GM21381 (cell line): ENCODE measurements around the gene LRRC7.

Experiments
- ATAC-seq: cut with Tn5 transposase; IDR thresholded peaks from one replicate; pipeline ENCODE4 v1.9.1; 2021; ENCODE audit warnings: mild to moderate bottlenecking, moderate library complexity; ENCODE audit not compliant: unreplicated experiment

LRRC7 gene

DNA sequence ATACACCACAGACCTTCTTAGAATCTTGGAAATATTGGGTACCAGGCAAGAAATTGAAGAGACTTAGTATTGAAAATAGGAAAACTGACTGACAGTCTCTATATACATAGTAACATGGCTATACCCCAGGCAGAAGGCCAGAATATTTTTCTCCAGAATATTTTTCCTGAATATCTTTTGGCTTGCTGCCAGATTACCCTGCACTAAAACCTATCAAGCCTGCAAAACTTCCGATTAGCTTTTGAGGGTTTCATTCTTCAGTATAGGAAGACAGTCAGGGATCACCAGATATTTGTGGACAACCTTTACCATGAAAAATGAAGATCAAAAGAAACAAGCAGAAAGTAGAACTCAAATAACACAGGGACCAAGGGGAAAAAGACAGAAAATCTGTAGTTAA lies 187.9 kb downstream of the LRRC7 start:
- ATAC-seq, result no peak

DNA sequence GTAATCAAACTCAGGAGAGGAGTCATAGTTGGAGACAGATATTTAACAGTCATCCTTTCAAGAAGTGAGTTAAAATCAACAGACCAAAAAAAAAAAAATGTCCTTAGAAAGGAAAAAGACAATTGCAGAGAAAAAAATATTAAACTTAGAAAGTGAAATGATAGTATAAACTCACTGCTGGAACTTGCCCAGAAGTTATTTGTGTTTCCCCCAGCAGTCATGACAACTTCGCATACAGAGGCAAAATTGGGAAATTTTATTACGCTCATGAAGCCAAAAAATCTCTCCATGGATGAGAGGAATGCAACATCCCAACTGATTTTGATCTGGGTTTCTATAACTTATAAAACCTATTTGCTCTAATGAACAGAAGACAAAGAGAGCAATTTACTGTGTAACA lies 198.2 kb downstream of the LRRC7 start:
- no peak for ATAC-seq

DNA sequence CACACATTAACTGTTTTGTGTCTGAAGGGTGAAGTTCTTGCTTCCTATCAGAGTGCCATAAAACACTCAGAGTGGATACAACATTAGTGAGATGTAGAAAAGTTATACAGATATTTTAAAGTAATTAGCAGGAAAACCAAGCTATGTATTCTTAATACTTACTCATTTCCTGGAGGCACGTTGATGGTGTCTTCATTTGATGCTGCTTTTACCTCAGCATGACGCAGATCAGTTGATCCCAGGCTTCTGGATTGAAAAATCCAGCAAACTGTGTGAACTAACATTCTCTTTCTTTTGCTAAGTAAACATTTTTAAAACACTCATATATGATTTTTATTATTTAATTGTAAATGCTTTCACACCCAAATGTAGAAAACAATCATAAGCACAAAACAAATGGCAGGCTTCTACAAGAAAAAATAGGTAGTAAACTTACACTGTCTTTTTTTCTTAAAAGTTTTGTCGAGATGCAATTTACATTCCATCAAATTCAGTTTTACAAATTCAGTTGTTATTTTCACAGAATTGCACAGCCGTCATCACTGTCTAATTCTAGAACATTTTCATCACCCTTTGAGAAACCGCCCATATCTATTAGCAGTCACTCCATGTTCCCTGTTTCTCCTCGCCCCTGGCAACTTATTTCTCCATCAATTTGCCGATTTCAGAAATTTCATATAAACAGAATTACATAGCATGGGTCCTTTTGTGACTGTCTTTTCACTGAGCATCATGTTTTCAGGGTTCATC lies 198.9 kb downstream of the LRRC7 start:
- ATAC-seq, result no peak

DNA sequence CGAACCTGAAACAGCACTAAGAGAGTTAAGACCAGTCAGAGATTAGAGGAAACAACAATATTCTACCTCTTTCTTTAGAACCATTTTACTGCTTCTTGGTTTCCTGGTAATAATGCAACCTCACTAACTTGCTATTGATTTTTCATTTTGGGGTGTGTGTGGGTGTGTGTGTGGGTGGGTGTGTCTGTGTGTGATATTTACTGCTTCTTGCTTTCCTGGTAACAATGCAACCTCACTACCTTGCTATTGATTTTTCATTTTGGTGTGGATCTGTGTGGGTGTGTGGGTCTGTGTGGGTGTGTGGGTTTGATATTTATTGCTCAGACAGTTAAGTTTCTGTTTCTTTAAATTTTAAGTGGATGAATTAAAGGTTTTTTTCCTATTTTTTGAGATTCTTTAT lies 208.8 kb downstream of the LRRC7 start:
- ATAC-seq, result no peak

- no peak for ATAC-seq
Measured at GRCh38 chr1:69777423-69777822, 209.7 kb downstream of the LRRC7 start.

- ATAC-seq, result no peak
Measured at GRCh38 chr1:69777971-69778370, 210.2 kb downstream of the LRRC7 start.

DNA sequence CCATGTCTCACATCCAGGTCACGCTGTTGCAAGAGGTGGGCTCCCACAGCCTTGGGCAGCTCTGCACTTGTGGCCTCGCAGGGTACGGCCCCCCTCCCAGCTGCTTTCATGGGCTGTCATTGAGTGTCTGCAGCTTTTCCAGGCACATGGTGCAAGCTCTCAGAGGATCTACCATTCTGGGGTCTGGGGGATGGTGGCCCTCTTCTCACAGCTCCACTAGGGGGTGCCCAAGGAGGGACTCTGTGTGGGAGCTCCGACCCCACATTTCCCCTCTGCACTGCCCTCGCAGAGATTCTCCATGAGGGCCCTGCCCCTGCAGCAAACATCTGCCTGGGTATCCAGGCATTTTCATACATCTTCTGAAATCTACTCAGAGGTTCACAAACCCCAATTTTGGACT lies 219.4 kb downstream of the LRRC7 start:
- no peak for ATAC-seq

DNA sequence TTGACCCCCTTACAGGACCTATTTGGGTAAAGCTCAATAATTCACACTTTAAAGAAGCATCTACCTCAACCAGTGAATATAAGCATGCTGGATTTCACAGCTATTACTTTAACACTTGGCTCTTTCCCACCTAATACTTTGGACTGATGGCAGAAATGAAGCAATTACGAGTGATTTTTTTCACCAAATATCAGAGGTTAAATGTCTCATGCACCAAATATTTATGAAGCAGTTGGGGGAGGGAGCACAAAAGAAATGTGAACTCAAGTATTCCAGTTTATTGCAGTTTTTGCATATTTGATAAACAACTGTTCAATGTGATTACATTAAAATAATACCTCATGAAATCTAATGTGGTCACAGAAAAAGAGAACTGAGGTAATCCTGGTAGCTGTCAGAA lies 223.6 kb downstream of the LRRC7 start:
- no peak for ATAC-seq

- no peak for ATAC-seq
Measured at GRCh38 chr1:69794831-69795230, 227.1 kb downstream of the LRRC7 start.

- ATAC-seq, result no peak
Measured at GRCh38 chr1:69814926-69815325, 247.2 kb downstream of the LRRC7 start.

- ATAC-seq, result no peak
Measured at GRCh38 chr1:69824932-69825331, 257.2 kb downstream of the LRRC7 start.

GRCh38 chr1:69827732-69828131 lies 260.0 kb downstream of the LRRC7 start:
- ATAC-seq, result no peak

GRCh38 chr1:69833536-69833935 lies 265.8 kb downstream of the LRRC7 start:
- ATAC-seq, result no peak

- no peak for ATAC-seq
Measured at GRCh38 chr1:69834336-69834735, 266.6 kb downstream of the LRRC7 start.

GRCh38 chr1:69835955-69836354 lies 268.2 kb downstream of the LRRC7 start:
- no peak for ATAC-seq

- ATAC-seq, result no peak
Measured at GRCh38 chr1:69836971-69837636, 269.4 kb downstream of the LRRC7 start.

GRCh38 chr1:69842326-69842725 lies 274.6 kb downstream of the LRRC7 start:
- no peak for ATAC-seq

GRCh38 chr1:69845655-69846054 lies 277.9 kb downstream of the LRRC7 start:
- ATAC-seq, result no peak

GRCh38 chr1:69846267-69846666 lies 278.5 kb downstream of the LRRC7 start:
- no peak for ATAC-seq

DNA sequence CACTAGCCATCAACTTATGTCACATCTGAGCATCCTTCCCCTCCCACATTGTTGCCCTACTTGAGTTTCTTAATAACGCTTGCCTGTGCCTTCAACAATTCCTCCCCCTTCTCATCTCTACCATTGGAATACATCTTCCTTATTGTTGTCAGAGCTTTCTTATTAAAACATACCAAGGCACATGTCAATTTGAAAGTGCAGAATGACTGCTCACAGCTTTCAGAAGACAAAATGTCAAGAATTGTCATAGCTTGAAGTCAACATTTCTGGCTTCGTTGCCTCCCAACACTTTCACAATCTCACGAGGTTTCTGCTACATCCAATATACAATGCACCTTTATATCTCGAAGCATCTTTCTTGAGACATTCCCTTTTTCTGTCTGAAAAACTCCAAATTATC lies 279.9 kb downstream of the LRRC7 start:
- ATAC-seq, result no peak

- ATAC-seq, result no peak
Measured at GRCh38 chr1:69852151-69852550, 284.4 kb downstream of the LRRC7 start.

GRCh38 chr1:69852706-69853105 lies 285.0 kb downstream of the LRRC7 start:
- no peak for ATAC-seq

GRCh38 chr1:69858534-69858933 lies 290.8 kb downstream of the LRRC7 start:
- ATAC-seq, result no peak
